ENCODE data around the gene GLMN. TPM values are rescaled to one million over a fixed set of nuclear protein-coding genes. Genes with fewer than 3 reads are reported as not detected.

The GLMN gene
- polyA plus RNA-seq, 1 donor (not counting 4 experiments of a cell fraction or from before 2014, with no cell fraction given) = 11.3 TPM

DNA sequence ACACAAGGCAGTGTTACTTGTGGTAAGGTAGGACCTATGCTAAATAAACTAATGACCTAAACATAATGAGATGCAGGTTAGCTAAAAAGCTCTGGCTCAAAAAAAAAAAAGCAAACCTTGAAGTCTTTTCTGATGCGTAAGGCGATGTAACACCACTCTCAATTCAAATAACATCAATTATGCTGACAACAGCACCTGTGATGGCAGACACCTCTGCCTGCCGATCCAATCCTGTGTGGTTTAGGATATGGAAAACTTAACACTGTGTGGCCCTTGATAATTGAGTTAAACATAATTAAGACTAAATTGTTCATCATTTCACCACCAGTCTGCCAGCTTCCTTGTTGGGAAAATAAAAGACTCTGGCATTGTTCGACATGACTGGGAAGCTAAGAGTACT is 9.2 kb upstream of the GLMN start:
- no peak overlapping the region for H3K27ac ChIP-seq (ENCODE audit: control insufficient read depth, insufficient read depth, low read length)
- H3K79me2 ChIP-seq (ENCODE audit: control insufficient read depth, insufficient read depth, low read length) = no peaks in the 10 kb centered on the region
- DNase-seq (ENCODE audit: low read depth, low spot score) (no peak), FAIRE-seq (no peak)
- no peak overlapping the region for H3K4me3 ChIP-seq (ENCODE audit: control insufficient read depth in 2 of 3, extremely low read depth in 1 of 3, insufficient read depth in 2 of 3, low read depth in 1 of 3, low read length in 3 of 3)
- no peaks in the 10 kb centered on the region for H3K9me3 ChIP-seq (ENCODE audit: control insufficient read depth, low read depth, low read length)
- peaks cover 7% of the 10 kb centered on the region in 2 experiments for H3K36me3 ChIP-seq (ENCODE audit: control insufficient read depth in 2 of 2, extremely low read depth in 1 of 2, insufficient read depth in 2 of 2, low read length in 2 of 2)
- no peaks in the 10 kb centered on the region for H3K9me1 ChIP-seq (ENCODE audit: control insufficient read depth, extremely low read depth, insufficient read depth, low read length)
- H2AFZ ChIP-seq (ENCODE audit: control insufficient read depth, low read length) = no peak overlapping the region
- no peak for TF ChIP-seq EZH2 (IDR thresholded peaks at IDR 0.05; ENCODE audit: low read length)
- TF ChIP-seq, protein P1, sequence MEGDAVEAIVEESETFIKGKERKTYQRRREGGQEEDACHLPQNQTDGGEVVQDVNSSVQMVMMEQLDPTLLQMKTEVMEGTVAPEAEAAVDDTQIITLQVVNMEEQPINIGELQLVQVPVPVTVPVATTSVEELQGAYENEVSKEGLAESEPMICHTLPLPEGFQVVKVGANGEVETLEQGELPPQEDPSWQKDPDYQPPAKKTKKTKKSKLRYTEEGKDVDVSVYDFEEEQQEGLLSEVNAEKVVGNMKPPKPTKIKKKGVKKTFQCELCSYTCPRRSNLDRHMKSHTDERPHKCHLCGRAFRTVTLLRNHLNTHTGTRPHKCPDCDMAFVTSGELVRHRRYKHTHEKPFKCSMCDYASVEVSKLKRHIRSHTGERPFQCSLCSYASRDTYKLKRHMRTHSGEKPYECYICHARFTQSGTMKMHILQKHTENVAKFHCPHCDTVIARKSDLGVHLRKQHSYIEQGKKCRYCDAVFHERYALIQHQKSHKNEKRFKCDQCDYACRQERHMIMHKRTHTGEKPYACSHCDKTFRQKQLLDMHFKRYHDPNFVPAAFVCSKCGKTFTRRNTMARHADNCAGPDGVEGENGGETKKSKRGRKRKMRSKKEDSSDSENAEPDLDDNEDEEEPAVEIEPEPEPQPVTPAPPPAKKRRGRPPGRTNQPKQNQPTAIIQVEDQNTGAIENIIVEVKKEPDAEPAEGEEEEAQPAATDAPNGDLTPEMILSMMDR (optimal IDR thresholded peaks at IDR 0.05 in 1 of 3, IDR thresholded peaks at IDR 0.05 in 1 of 3, conservative IDR thresholded peaks at IDR 0.05 in 1 of 3; ENCODE audit: extremely low read depth in 1 of 3, insufficient read depth in 2 of 3, low read length in 3 of 3) = no peak
- no peaks in the 10 kb centered on the region for H3K4me1 ChIP-seq (ENCODE audit: control insufficient read depth, extremely low read depth, insufficient read depth, low read length)
- H4K20me1 ChIP-seq (ENCODE audit: control insufficient read depth, extremely low read depth, insufficient read depth, low read length) = no peaks in the 10 kb centered on the region
- dilution Hi-C loops (cut with MboI; ENCODE audit: extremely low pct_ligation_motif_present, low sequenced_read_pairs) = no loop called here
- H3K27me3 ChIP-seq (ENCODE audit: control insufficient read depth, extremely low read depth, insufficient read depth, low read length) = no peaks in the 10 kb centered on the region
- no peak overlapping the region for H3K4me2 ChIP-seq (ENCODE audit: control insufficient read depth, extremely low read depth, insufficient read depth, low read depth, low read length)
- no peak overlapping the region for H3K9ac ChIP-seq (ENCODE audit: control insufficient read depth, extremely low read depth, insufficient read depth, low read length)

DNA sequence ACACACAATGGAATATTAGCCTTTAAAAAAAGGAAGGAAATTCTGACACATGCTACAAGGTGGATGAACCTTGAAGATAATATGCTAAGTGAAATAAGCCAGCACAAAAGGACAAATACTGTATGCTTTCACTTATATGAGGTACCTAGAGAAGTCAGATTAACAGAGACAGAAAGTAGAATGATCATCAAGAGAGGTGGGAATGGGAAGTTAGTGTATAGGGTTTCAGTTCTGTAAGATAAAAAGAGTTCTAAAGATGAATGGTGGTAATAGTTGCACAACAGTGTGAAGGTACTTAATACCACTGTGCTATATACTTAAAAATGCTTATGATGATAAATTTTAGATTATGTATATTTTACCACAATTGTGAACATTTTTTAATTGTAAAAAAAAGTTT is 7.2 kb upstream of the GLMN start:
- no peaks in the 10 kb centered on the region for H3K4me1 ChIP-seq (ENCODE audit: control insufficient read depth, extremely low read depth, insufficient read depth, low read length)
- no peaks in the 10 kb centered on the region for H3K27me3 ChIP-seq (ENCODE audit: control insufficient read depth, extremely low read depth, insufficient read depth, low read length)
- DNase-seq (ENCODE audit: low read depth, low spot score) (no peak), FAIRE-seq (no peak)
- dilution Hi-C loops (cut with MboI; ENCODE audit: extremely low pct_ligation_motif_present, low sequenced_read_pairs) = no loop called here
- no peaks in the 10 kb centered on the region for H4K20me1 ChIP-seq (ENCODE audit: control insufficient read depth, extremely low read depth, insufficient read depth, low read length)
- peaks cover 3 to 6% of the 10 kb centered on the region in 2 experiments for H3K36me3 ChIP-seq (ENCODE audit: control insufficient read depth in 2 of 2, extremely low read depth in 1 of 2, insufficient read depth in 2 of 2, low read length in 2 of 2)
- TF ChIP-seq EZH2 (IDR thresholded peaks at IDR 0.05; ENCODE audit: low read length) = no peak
- TF ChIP-seq, protein P1 (optimal IDR thresholded peaks at IDR 0.05 in 1 of 3, IDR thresholded peaks at IDR 0.05 in 1 of 3, conservative IDR thresholded peaks at IDR 0.05 in 1 of 3; ENCODE audit: extremely low read depth in 1 of 3, insufficient read depth in 2 of 3, low read length in 3 of 3) = no peak
- peaks cover under 1% of the 10 kb centered on the region for H3K79me2 ChIP-seq (ENCODE audit: control insufficient read depth, insufficient read depth, low read length)
- no peaks in the 10 kb centered on the region for H3K9me3 ChIP-seq (ENCODE audit: control insufficient read depth, low read depth, low read length)
- no peak overlapping the region for H2AFZ ChIP-seq (ENCODE audit: control insufficient read depth, low read length)
- H3K4me3 ChIP-seq (ENCODE audit: control insufficient read depth in 2 of 3, extremely low read depth in 1 of 3, insufficient read depth in 2 of 3, low read depth in 1 of 3, low read length in 3 of 3) = no peak overlapping the region
- no peaks in the 10 kb centered on the region for H3K9me1 ChIP-seq (ENCODE audit: control insufficient read depth, extremely low read depth, insufficient read depth, low read length)
- H3K27ac ChIP-seq (ENCODE audit: control insufficient read depth, insufficient read depth, low read length) = no peak overlapping the region
- H3K4me2 ChIP-seq (ENCODE audit: control insufficient read depth, extremely low read depth, insufficient read depth, low read depth, low read length) = no peak overlapping the region
- no peak overlapping the region for H3K9ac ChIP-seq (ENCODE audit: control insufficient read depth, extremely low read depth, insufficient read depth, low read length)
